Osteoblast (primary cell): ENCODE data around the gene ARHGEF17. TPM values are rescaled to one million over a fixed set of nuclear protein-coding genes. Genes with fewer than 3 reads are reported as not detected.

Experiments used
- DNase-seq: peaks from one replicate; pipeline ENCODE4 v3.0.0; 2011; ENCODE audit warnings: low spot score, mixed read lengths; ENCODE audit not compliant: insufficient read length; ENCODE audit errors: missing footprints
- H2AFZ ChIP-seq: 2 replicates; pipeline ENCODE4 v1.6.0; 2011; ENCODE audit warnings: mild to moderate bottlenecking, low read length
- H3K27ac ChIP-seq: 2 replicates; pipeline ENCODE4 v1.5.1; 2011; ENCODE audit warnings: mild to moderate bottlenecking, low read depth, low read length, moderate library complexity
- H3K27me3 ChIP-seq: 2 replicates; pipeline ENCODE4 v1.6.0; 2012; ENCODE audit warnings: mild to moderate bottlenecking, control low read depth, inconsistent platforms, low read length, moderate library complexity; ENCODE audit not compliant: insufficient read depth
- H3K36me3 ChIP-seq: 2 replicates; pipeline ENCODE4 v1.5.1; 2011; ENCODE audit warnings: mild to moderate bottlenecking, low read length, control low read depth, moderate library complexity; ENCODE audit not compliant: insufficient read depth
- H3K4me1 ChIP-seq: 2 replicates; pipeline ENCODE4 v1.5.1; 2011; ENCODE audit warnings: mild to moderate bottlenecking, low read length, control low read depth, moderate library complexity; ENCODE audit not compliant: insufficient read depth
- H3K4me2 ChIP-seq: 2 replicates; pipeline ENCODE4 v1.6.0; 2011; ENCODE audit warnings: mild to moderate bottlenecking, low read length; ENCODE audit not compliant: insufficient read depth
- H3K4me3 ChIP-seq: fragments of 200-600 bp; sonication (generic); 3 replicates; pipeline ENCODE4 v1.5.1; 2012; ENCODE audit warnings: mild to moderate bottlenecking, low read length, inconsistent platforms; ENCODE audit not compliant: insufficient read depth
- H3K79me2 ChIP-seq: 2 replicates; pipeline ENCODE4 v1.6.0; 2012; ENCODE audit warnings: mild to moderate bottlenecking, low read length, control low read depth, inconsistent platforms; ENCODE audit not compliant: insufficient read depth
- H3K9me3 ChIP-seq: 2 replicates; pipeline ENCODE4 v1.5.1; 2011; ENCODE audit warnings: low read depth, low read length, control low read depth
- H4K20me1 ChIP-seq: 2 replicates; pipeline ENCODE4 v1.6.0; 2012; ENCODE audit warnings: mild to moderate bottlenecking, low read length, control low read depth; ENCODE audit not compliant: insufficient read depth
- total RNA-seq: library from RNA; depleted of rRNA; stranded (reverse); fragments of >200 nt; gene quantifications from 2 replicates; pipeline ENCODE4 v1.2.3, GENCODE V29; 2012
- TF ChIP-seq, protein P1 (sequence below): IDR thresholded peaks from 2 replicates; pipeline ENCODE4 v1.5.1; 2011; ENCODE audit warnings: mild to moderate bottlenecking, low read depth, low read length, moderate library complexity; ENCODE audit errors: extremely low read depth

Gene ARHGEF17
- total RNA-seq, 1 donor = 67.0 TPM

DNA sequence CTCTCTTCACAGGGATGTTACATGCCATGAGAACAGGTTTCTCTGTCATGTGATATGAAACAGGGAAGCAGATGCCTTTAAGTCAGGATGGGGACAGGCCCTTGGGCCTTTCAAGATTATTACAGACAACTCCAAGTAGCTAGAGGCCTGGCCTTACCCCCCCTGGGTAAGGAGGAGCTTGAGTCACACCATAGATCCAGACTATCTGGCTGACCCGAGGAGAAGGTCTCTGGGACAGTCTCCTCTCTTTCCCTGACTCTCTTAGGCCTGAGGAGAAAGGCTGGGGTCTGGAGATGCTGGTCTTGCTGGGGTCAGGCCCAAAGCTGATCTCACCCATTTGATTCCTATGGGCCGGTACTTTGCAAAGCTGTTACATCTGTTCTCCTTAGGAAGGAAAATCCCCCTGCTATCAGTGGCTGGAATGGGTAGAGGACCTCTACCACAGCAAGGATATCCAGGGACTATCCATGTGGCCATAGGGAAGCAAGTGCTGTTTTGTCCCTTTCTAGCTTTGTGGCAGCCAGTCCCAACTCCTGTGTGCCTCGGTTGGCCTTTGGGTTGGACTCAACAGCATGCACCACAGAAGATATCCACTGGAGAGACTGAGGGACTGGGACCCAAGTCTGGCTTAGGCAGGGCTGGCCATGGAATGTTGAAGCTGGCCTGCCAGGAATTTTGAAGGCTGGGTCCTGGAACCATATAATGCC, 93.3 kb downstream of the ARHGEF17 start:
- Histone ChIP-seq H3K79me2 (no peaks in the 10 kb centered on the region), H3K27me3 (no peaks in the 10 kb centered on the region), H2AFZ (no peak overlapping the region), H3K27ac (peak overlapping the region; percentile 35), H4K20me1 (no peaks in the 10 kb centered on the region), H3K4me2 (no peak overlapping the region), H3K9me3 (no peaks in the 10 kb centered on the region), H3K4me1 (peaks cover 33% of the 10 kb centered on the region), H3K4me3 (no peak overlapping the region), H3K36me3 (peaks cover 14% of the 10 kb centered on the region)
- DNase-seq = no peak
- TF ChIP-seq, protein P1, sequence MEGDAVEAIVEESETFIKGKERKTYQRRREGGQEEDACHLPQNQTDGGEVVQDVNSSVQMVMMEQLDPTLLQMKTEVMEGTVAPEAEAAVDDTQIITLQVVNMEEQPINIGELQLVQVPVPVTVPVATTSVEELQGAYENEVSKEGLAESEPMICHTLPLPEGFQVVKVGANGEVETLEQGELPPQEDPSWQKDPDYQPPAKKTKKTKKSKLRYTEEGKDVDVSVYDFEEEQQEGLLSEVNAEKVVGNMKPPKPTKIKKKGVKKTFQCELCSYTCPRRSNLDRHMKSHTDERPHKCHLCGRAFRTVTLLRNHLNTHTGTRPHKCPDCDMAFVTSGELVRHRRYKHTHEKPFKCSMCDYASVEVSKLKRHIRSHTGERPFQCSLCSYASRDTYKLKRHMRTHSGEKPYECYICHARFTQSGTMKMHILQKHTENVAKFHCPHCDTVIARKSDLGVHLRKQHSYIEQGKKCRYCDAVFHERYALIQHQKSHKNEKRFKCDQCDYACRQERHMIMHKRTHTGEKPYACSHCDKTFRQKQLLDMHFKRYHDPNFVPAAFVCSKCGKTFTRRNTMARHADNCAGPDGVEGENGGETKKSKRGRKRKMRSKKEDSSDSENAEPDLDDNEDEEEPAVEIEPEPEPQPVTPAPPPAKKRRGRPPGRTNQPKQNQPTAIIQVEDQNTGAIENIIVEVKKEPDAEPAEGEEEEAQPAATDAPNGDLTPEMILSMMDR = no peak

DNA sequence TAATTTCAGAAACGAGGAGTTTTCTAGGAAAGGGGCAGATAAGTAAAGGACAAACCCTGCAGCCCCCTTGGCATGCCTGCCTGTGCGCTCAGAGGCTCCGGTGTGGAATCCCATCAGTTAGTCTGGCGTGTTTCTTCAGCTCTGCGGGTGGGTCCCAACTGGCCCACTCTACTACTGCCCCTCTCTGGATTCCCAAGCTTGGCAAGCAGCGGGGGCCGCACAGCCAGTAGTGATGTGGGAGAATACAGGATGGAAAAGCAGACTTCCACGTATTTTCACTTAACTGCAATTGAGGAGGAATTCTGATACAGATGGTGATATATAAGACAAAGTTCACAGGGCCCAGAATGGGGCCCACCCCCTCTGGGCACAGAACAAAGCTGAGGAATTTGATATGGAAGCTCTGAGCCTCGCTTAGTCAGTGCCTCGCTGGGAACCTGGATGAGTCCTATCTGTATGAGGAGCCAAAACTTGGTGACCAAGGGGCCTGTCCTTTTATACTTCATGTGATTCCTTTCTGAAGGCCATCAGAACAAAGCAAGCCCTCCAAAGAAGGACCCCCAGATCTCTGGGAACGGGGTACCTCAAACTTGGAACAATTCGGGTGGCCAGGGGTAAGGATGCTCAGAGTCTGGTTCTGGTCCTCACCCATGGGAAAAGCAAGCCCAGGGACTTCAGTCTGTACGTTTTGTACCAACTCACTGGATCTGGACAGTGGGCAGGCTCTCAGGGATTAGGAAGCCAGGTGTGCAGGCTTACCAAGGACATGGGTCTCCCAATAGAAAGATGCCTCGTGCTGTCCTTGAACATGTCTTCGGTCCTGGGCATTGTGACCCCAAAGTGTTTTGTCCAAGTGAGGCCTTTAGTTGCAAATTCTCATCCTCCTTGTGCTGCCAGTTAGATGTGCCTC, 94.1 kb downstream of the ARHGEF17 start:
- H3K4me2 ChIP-seq = peak overlapping the region; percentile 7
- H3K4me1 ChIP-seq = peaks cover 33% of the 10 kb centered on the region
- DNase-seq = no peak
- TF ChIP-seq, protein P1 = no peak
- H3K9me3 ChIP-seq = no peaks in the 10 kb centered on the region
- no peak overlapping the region for H3K4me3 ChIP-seq
- H3K27me3 ChIP-seq = no peaks in the 10 kb centered on the region
- H2AFZ ChIP-seq = no peak overlapping the region
- no peaks in the 10 kb centered on the region for H3K79me2 ChIP-seq
- no peaks in the 10 kb centered on the region for H4K20me1 ChIP-seq
- H3K36me3 ChIP-seq = peaks cover 14% of the 10 kb centered on the region
- H3K27ac ChIP-seq = peak overlapping the region; percentile 35

DNA sequence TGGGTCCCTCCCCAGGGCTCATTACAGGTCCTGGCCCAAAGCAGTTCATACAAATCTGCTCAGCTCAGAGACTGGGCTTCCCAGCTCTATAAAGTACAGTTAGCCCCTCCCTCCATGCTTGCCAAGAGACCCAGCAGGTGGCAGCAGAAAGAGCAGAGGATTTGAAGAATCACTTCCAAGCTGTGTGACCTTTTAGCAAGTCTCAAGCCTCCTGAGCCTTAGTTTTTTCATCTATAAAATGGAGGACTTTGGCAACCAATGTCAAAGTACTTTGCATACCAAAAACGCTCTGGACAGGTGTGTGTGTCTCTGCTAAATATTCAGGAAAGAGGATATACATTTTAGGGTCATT, 94.7 kb downstream of the ARHGEF17 start:
- no peak overlapping the region for H3K27ac ChIP-seq

More for the DNA sequence above, 94.7 kb downstream of the ARHGEF17 start:
- Histone ChIP-seq H3K9me3 (no peaks in the 10 kb centered on the region), H3K4me1 (peaks cover 33% of the 10 kb centered on the region), H4K20me1 (no peaks in the 10 kb centered on the region), H3K4me2 (no peak overlapping the region), H3K27me3 (no peaks in the 10 kb centered on the region), H2AFZ (no peak overlapping the region), H3K4me3 (no peak overlapping the region), H3K36me3 (peaks cover 18% of the 10 kb centered on the region), H3K79me2 (no peaks in the 10 kb centered on the region)
- TF ChIP-seq, protein P1 = peak; percentile 12
- no peak for DNase-seq
